ENCODE results near the gene ZNF883.

Gene ZNF883

GRCh38 chr9:112917047-112917986, 94.7 kb downstream of the ZNF883 start:
- no peak for DNase-seq

- DNase-seq = no peak
Observed at GRCh38 chr9:112914524-112914923, 97.5 kb downstream of the ZNF883 start.

GRCh38 chr9:112913326-112913725, 98.7 kb downstream of the ZNF883 start:
- no peak for DNase-seq

- no peak for DNase-seq
Observed at GRCh38 chr9:112912636-112913035, 99.4 kb downstream of the ZNF883 start.

GRCh38 chr9:112911736-112912135, 100.3 kb downstream of the ZNF883 start:
- no peak for DNase-seq
